Omental fat pad (tissue), 4 donors: ENCODE measurements around the gene CAPN14. TPM values are rescaled to one million over a fixed set of nuclear protein-coding genes. Genes with fewer than 3 reads are reported as not detected.
A peak's percentile ranks its signal among the peaks of the same experiment; 100 is the strongest.

Experiments used
- ATAC-seq: fragments of 150-250 bp; one replicate; pipeline ENCODE4 v1.9.1; 2016; ENCODE audit warnings: mild to moderate bottlenecking, moderate library complexity; ENCODE audit not compliant: low FRiP score
- DNase-seq: peaks from one replicate; pipeline ENCODE4 v3.0.0-alpha.2; 2019; ENCODE audit warnings: low spot score
- total RNA-seq, 4 donors: library from RNA; depleted of rRNA; stranded (reverse); fragments of >200 nt; gene quantifications; one replicate each; pipeline ENCODE4 v1.1.0, GENCODE V29; 2016
- TF ChIP-seq, protein P1 (sequence below), 3 donors: fragments of 450-650 bp; IDR thresholded peaks; one replicate each; pipeline ENCODE4 v1.5.1; 2016 to 2017; ENCODE audit warnings: antibody characterized with exemption in 3 of 3, mild to moderate bottlenecking in 3 of 3, moderate library complexity in 2 of 3

Gene CAPN14
- total RNA-seq, 4 donors from 2014 or later: 0.13 TPM; not detected in 3

DNA sequence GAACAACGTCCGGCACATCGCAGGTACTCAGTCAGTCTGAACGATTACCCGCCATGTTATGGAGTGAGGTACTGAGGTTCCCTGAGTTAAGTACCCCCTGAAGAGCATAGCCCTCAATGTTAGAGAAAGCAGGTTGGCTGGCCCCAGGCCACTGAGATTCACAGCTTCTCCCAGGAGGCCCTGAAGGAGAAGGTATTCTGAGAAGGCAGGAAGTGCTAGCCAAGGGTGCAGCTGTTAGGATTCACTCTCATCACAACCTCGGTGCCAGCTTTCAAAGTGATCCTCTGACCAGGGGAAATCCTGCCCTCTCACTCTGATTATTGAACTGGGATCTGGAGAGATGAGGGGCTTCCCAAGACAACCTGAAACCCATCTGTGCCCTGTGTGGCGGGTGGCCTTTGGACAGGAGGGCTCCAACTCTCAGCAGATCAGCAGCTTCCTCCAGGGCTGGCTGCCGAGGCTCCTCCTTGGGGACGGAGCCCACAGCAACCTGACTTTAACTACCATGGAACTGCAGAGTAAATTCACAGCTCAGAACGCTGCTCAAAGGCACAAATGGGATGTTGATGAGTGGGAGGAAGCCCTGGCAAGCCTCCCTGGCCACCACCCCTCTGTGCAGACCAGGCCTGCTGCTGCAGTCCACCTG, 24.4 kb upstream of the CAPN14 start:
- TF ChIP-seq, protein P1, sequence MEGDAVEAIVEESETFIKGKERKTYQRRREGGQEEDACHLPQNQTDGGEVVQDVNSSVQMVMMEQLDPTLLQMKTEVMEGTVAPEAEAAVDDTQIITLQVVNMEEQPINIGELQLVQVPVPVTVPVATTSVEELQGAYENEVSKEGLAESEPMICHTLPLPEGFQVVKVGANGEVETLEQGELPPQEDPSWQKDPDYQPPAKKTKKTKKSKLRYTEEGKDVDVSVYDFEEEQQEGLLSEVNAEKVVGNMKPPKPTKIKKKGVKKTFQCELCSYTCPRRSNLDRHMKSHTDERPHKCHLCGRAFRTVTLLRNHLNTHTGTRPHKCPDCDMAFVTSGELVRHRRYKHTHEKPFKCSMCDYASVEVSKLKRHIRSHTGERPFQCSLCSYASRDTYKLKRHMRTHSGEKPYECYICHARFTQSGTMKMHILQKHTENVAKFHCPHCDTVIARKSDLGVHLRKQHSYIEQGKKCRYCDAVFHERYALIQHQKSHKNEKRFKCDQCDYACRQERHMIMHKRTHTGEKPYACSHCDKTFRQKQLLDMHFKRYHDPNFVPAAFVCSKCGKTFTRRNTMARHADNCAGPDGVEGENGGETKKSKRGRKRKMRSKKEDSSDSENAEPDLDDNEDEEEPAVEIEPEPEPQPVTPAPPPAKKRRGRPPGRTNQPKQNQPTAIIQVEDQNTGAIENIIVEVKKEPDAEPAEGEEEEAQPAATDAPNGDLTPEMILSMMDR (IDR thresholded peaks at IDR 0.05): no peak
- DNase-seq (no peak), ATAC-seq (no peak)

DNA sequence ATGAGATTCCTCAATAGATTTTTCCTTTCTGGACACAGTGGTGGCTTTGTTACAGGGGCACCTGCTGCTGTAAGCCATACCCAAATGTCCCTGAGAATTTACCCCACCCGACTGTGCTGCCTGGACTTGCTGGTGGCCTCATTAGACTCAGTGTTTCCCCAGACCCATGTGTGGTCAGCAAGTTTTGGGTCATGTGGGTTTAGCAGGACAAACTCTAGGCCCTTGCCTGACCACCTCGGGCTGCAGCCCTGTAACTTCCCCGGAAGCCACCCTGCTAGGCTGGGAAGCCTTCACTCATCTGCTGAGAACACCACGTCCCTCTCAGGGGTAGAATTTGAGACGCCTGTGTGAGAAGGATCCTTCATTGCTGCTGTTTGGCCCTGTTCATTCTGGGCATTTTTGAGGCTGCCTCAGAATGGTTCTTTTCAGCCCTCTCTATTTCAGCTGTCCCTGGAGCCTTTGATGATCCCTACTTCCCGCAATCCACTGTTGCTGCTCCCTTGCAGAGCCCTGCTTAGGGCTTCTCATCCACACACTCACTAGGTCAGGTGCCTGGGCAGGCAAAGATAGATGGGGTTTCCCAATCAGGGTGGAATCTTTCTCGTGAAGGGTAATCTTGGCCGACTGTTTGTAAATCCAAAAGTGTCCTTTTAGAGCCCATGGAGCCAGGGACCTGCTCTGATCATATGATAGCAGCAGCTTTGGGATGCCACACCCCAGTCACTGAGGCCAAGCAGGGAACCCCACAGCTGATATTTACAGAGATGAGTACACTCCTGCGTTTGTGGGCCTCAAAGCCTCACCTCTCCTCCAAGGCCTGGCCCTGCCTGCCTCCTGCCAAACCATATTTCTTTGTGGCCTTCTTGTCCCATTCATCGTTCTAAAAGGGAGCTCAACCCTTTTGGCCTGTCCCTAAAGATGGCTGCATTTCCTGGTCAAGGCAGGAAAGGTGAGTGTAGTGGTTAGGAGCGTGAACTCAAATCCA, 23.4 kb upstream of the CAPN14 start:
- TF ChIP-seq, protein P1 (IDR thresholded peaks at IDR 0.05): no peak
- DNase-seq (no peak), ATAC-seq (no peak)

DNA sequence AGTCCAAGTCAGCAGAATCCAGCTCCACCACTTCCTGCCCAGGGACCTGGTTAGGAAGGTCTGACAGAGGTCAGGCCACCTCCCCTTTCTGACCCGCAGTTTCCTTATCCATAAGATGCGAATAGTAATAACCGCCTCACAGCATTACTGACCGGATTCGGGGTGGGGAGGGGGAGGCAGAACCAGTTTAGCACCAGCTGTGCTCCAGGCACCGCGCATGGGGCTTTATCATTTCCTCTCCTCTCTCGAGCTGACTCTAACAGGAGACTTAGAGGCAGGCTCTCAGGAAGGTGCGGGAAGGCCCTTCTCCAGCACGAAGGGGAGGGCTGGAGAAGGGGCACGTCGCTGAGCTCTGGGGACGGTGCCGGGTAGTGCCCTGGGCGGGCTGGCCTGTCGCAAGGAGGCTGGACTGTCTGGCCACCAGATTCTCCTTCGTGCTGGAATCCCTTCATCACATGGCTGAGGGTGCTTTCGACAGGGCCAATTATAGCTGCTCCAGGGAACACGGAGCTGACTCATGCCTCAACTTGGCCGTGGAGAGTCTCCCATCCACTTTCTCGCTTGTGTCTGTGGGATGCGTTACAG, 22.4 kb upstream of the CAPN14 start:
- DNase-seq (no peak), ATAC-seq (peak; percentile 42)
- TF ChIP-seq, protein P1 (IDR thresholded peaks at IDR 0.05): no peak

DNA sequence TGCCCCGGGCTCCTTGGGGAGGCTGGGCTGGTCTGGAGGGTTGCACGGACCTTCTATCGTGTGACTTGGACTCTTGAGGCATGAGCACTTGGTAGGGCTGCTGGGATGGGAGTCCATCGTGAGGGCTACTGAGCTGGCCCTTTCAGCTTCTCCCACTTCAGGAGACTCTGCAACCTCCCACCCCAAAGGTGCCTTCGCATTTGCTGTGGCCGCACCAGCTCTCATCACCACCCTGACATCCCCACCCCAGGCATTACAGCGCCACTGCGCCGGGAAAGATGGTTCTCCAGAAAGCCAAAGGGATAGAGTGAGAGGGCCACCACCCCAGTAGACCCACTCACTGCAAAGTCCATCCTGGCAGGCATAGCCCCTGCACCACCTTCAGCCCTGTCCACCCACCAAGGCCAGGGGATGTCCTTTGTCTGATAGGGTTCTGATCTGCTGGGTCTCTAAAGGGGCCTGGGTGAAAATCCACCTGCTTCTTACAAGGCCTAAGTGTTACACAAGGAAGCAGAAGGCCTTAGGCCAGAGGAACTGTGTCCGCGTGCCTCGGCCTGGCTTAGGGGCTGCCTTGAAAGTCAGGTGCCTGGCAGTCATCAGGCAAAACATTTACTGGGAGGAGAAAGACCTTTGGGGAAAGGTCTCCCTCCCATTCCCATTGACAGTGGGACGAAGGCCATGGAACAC, 21.7 kb upstream of the CAPN14 start:
- DNase-seq: no peak
- ATAC-seq: no peak
- TF ChIP-seq, protein P1 (IDR thresholded peaks at IDR 0.05): no peak

DNA sequence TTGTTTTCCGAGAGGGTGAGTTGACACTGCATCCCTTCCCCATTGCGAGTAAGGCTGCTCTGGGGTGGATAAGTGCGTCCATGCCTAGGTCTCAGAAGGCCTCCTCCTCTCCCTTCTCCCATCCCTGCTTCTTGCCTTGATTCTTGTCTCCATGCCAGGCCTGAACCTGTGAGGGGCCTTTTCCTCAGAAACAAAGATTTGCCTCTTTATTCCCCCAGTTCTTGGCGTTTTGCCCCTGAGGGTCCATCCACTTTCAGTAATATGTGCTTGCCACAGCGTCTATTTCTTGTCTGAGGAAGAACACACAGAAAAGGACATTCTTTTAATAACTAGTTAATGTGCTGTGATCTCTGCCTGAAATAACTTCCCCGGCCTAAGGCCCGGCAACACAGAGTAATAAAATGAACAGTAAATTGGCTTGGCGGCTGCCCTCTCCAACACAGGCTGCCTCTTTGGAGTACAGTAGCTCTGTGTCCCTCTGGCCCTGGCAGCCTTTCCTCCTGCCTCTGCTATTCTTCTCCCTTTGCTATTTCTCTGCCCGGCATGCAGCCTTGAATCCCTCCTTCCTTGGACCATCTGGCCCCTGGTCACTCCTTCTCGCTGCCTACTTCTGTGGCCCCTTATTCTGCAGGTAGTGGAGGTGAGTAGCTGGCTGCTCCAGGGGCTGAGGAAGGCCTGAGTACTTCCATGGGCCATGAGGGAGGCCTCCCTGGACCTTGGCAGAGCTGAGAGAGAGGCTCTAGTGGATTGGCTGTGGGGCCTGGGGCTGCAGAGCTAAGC, 21.0 kb upstream of the CAPN14 start:
- ATAC-seq (no peak), DNase-seq (no peak)
- TF ChIP-seq, protein P1 (IDR thresholded peaks at IDR 0.05): no peak
